GM12892 (cell line): ENCODE results near the gene PTPRN2.

ENCODE experiments used
- POLR2A ChIP-seq: IDR thresholded peaks from 2 replicates; pipeline ENCODE4 v1.6.1; 2011; ENCODE audit warnings: low read depth, low read length, control low read depth
- POLR2AphosphoS5 ChIP-seq: IDR thresholded peaks from 2 replicates; pipeline ENCODE4 v1.6.1; 2011; ENCODE audit warnings: low read depth, low read length, control low read depth
- TAF1 ChIP-seq: IDR thresholded peaks from 2 replicates; pipeline ENCODE4 v1.6.1; 2011; ENCODE audit warnings: low read depth, mild to moderate bottlenecking, control low read depth, low read length, borderline replicate concordance

DNA sequence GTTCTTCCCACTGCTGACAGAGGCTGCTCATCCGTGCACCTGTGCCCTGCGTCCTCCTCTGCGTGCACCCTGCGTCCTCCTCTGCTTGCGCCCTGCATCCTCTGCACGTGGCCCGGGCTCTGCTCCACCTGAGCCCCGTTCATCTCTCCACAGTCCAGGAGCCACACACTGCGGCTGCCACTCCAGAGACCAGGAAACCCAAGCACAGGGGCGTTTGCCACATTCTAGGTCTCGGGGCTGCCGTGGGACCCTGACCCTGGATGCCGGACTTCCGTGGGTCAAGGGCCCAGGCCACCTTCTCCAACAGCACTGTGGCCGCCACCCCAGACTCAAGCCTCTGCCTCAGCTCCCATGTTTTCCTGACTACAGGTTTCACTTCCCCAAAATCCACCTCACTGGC lies 460.4 kb downstream of the PTPRN2 start:
- no peak for TF ChIP-seq TAF1
- TF ChIP-seq POLR2A: no peak
- TF ChIP-seq POLR2AphosphoS5: no peak
